K562 (cell line): ENCODE results near the gene NOS2. TPM values are rescaled to one million over a fixed set of nuclear protein-coding genes. Genes with fewer than 3 reads are reported as not detected.

ENCODE experiments used
- ATAC-seq: fragments of 200-7000 bp; cut with Tn5 transposase; 3 replicates; pipeline ENCODE4 v1.9.1; 2020; ENCODE audit warnings: moderate library complexity
- BruUV-seq: library from RNA; stranded (reverse); fragments of 400-500 nt; replicated peaks from 2 replicates; lab custom pipeline; 2021; lab: Mats Ljungman, UMichigan
- CTCF ChIA-PET: fragments of 300-600 bp; formaldehyde crosslinking; extraction: SDS; loops from one replicate; lab custom pipeline; 2021; ENCODE audit warnings: low intra/inter-chr PET ratio; lab: Yijun Ruan, JAX
- POLR2A ChIA-PET: fragments of 300-600, 350-650 bp; sonication (Branson Sonifier 250); formaldehyde crosslinking; extraction: SDS; loops from one replicate; lab custom pipeline; 2021; ENCODE audit warnings: antibody characterized with exemption, inconsistent platforms; lab: Yijun Ruan, JAX
- DNase-seq, 4 experiments: peaks; one replicate each; pipeline versions ENCODE4 v3.0.0 to v3.0.0-alpha.2; 2011 to 2018; ENCODE audit warnings: low spot score in 3 of 4, mixed read lengths in 3 of 4; ENCODE audit errors: extremely low read depth in 1 of 4
- FAIRE-seq: peaks from 2 replicates; lab custom pipeline; 2011; peaks lifted over from hg19 to GRCh38; lab: Jason Lieb, UNC
- H2AFZ ChIP-seq: 2 replicates; pipeline ENCODE4 v1.6.0; 2011; ENCODE audit warnings: low read depth, low read length, control low read depth, inconsistent platforms
- H3K27ac ChIP-seq: fragments of 200-600 bp; 3 replicates; pipeline ENCODE4 v1.8.0; 2011; ENCODE audit warnings: low read depth, mild to moderate bottlenecking, control low read depth, inconsistent platforms, low read length, moderate library complexity, mixed read lengths; ENCODE audit errors: extremely low read depth
- H3K27me3 ChIP-seq, 2 experiments: fragments of 300-600 bp in 1 of 2; 2 replicates in 1 of 2; 3 replicates in 1 of 2; pipeline versions ENCODE4 v1.6.0 to v1.8.0; 2011; ENCODE audit warnings: inconsistent platforms in 2 of 2, low read length in 2 of 2, mild to moderate bottlenecking in 1 of 2, mixed read lengths in 1 of 2, moderate library complexity in 1 of 2; ENCODE audit not compliant: control insufficient read depth in 2 of 2, insufficient read depth in 2 of 2
- H3K36me3 ChIP-seq: fragments of 300-600 bp; 3 replicates; pipeline ENCODE4 v1.8.0; 2011; ENCODE audit warnings: mild to moderate bottlenecking, low read length, inconsistent platforms; ENCODE audit not compliant: control insufficient read depth, insufficient read depth
- H3K4me1 ChIP-seq, 2 experiments: fragments of 200-600 bp in 1 of 2; replicated peaks in 1 of 2; 2 replicates in 1 of 2; 3 replicates in 1 of 2; pipeline versions ENCODE4 v1.5.1 to v1.8.0; 2011; ENCODE audit warnings: inconsistent platforms in 2 of 2, low read length in 2 of 2, mild to moderate bottlenecking in 1 of 2, mixed read lengths in 1 of 2, moderate library complexity in 1 of 2; ENCODE audit not compliant: control insufficient read depth in 2 of 2, insufficient read depth in 2 of 2
- H3K4me2 ChIP-seq: 2 replicates; pipeline ENCODE4 v1.6.1; 2011; ENCODE audit warnings: low read length, control low read depth, inconsistent platforms, mixed read lengths; ENCODE audit not compliant: insufficient read depth
- H3K4me3 ChIP-seq: fragments of 200-600 bp; sonication (generic), shearing (Covaris generic); 2 replicates; pipeline ENCODE4 v1.5.1; 2016; ENCODE audit warnings: control low read depth, inconsistent platforms
- H3K79me2 ChIP-seq: fragments of 200-600 bp; 3 replicates; pipeline ENCODE4 v1.8.0; 2011; ENCODE audit warnings: low read length, inconsistent platforms; ENCODE audit not compliant: control insufficient read depth, insufficient read depth
- H3K9ac ChIP-seq, 2 experiments: 2 replicates each; pipeline versions ENCODE4 v1.6.0 to v1.6.1; 2011; ENCODE audit warnings: low read depth in 2 of 2, low read length in 2 of 2, control low read depth in 1 of 2, inconsistent platforms in 1 of 2, mild to moderate bottlenecking in 1 of 2, mixed read lengths in 1 of 2; ENCODE audit not compliant: insufficient read depth in 1 of 2
- H3K9me1 ChIP-seq: one replicate; pipeline ENCODE4 v1.6.0; 2011; ENCODE audit warnings: inconsistent platforms, mild to moderate bottlenecking, low read length, moderate library complexity; ENCODE audit not compliant: control insufficient read depth, insufficient read depth
- H3K9me3 ChIP-seq: replicated peaks from 2 replicates; pipeline ENCODE4 v1.5.1; 2011; ENCODE audit warnings: low read depth, low read length, inconsistent platforms; ENCODE audit not compliant: control insufficient read depth, insufficient read depth
- H4K20me1 ChIP-seq: replicated peaks from 2 replicates; pipeline ENCODE4 v1.6.1; 2011; ENCODE audit warnings: low read length, inconsistent platforms, mixed read lengths; ENCODE audit not compliant: control insufficient read depth, insufficient read depth
- CAMTA2 ChIP-seq: fragments of 250-450 bp; sonication (Bioruptor Pico); conservative IDR thresholded peaks from 2 replicates; pipeline ENCODE4 v1.5.1; 2022
- CREM ChIP-seq: IDR thresholded peaks from 2 replicates; pipeline ENCODE4 v1.6.1; 2014; ENCODE audit warnings: antibody characterized with exemption, low read depth
- MEF2A ChIP-seq: IDR thresholded peaks from 2 replicates; pipeline ENCODE4 v1.6.1; 2011; ENCODE audit warnings: low read depth, mild to moderate bottlenecking, low read length, moderate library complexity; ENCODE audit not compliant: control insufficient read depth
- NCOA1 ChIP-seq: fragments of 450-650 bp; IDR thresholded peaks from 2 replicates; pipeline ENCODE4 v1.6.1; 2016; ENCODE audit warnings: low read depth
- PRPF4 ChIP-seq: fragments of 200-400 bp; formaldehyde crosslinking; IDR thresholded peaks from one replicate; pipeline ENCODE4 v1.6.1; 2017; ENCODE audit warnings: low read length, low read depth, mild to moderate bottlenecking; ENCODE audit not compliant: insufficient read depth, poor library complexity, severe bottlenecking
- RBM22 ChIP-seq: fragments of 200-400 bp; formaldehyde crosslinking; IDR thresholded peaks from 2 replicates; pipeline ENCODE4 v1.6.1; 2018; ENCODE audit warnings: low read length, low read depth; ENCODE audit not compliant: poor library complexity, severe bottlenecking
- RFX7 ChIP-seq: fragments of 250-450 bp; sonication (Bioruptor Pico); IDR thresholded peaks from 2 replicates; pipeline ENCODE4 v1.5.1; 2021; ENCODE audit warnings: mild to moderate bottlenecking
- SETDB1 ChIP-seq: IDR thresholded peaks from one replicate; pipeline ENCODE4 v1.6.1; 2012; ENCODE audit warnings: low read length, control low read depth, inconsistent platforms
- SMARCB1 ChIP-seq: IDR thresholded peaks from 2 replicates; pipeline ENCODE4 v1.6.1; 2011; ENCODE audit warnings: improper control_type of control experiment, low read depth; ENCODE audit not compliant: insufficient read length
- TAF1 ChIP-seq: IDR thresholded peaks from 2 replicates; pipeline ENCODE4 v1.6.1; 2011; ENCODE audit warnings: mild to moderate bottlenecking, low read length, moderate library complexity; ENCODE audit not compliant: insufficient read depth, control insufficient read depth, severe bottlenecking; ENCODE audit errors: extremely low read depth
- YY1 ChIP-seq, 3 experiments: IDR thresholded peaks; 2 replicates each; pipeline ENCODE4 v1.6.1; 2011; ENCODE audit warnings: low read length in 2 of 3, mild to moderate bottlenecking in 2 of 3, moderate library complexity in 2 of 3, borderline replicate concordance in 1 of 3, control low read depth in 1 of 3, low read depth in 1 of 3; ENCODE audit not compliant: insufficient read depth in 3 of 3, insufficient replicate concordance in 2 of 3, control insufficient read depth in 1 of 3, insufficient read length in 1 of 3; ENCODE audit errors: extremely low read depth in 1 of 3
- ZNF124 ChIP-seq: sonication (generic); formaldehyde crosslinking; IDR thresholded peaks from 2 replicates; pipeline ENCODE4 v1.8.1; 2022; ENCODE audit warnings: missing genetic modification reagents
- ZNF3 ChIP-seq: fragments of 250-450 bp; sonication (Bioruptor Pico); IDR thresholded peaks from 2 replicates; pipeline ENCODE4 v1.5.0; 2021; ENCODE audit warnings: mild to moderate bottlenecking, moderate library complexity
- ZNF507 ChIP-seq: conservative IDR thresholded peaks from 2 replicates; pipeline ENCODE4 v1.6.1; 2017; ENCODE audit warnings: missing genetic modification characterization, missing compliant biosample characterization
- WGBS: fragments of 100-300 bp; shearing (Covaris generic); methylation state at CpG from one replicate; pipeline ENCODE4 v1.1.6; 2016; ENCODE audit warnings: low coverage, mixed read lengths; ENCODE audit not compliant: insufficient coverage; ENCODE audit errors: missing lambda C conversion rate; 5-methylcytosine and 5-hydroxymethylcytosine counted together
- in situ Hi-C: fragments of 300-500 bp; cut with MboI; formaldehyde crosslinking; loops from 4 replicates; pipeline ENCODE4 v1.15.0; 2018; ENCODE audit warnings: inconsistent platforms, mixed read lengths
- intact Hi-C: fragments of 100-400 bp; cut with micrococcal nuclease; formaldehyde crosslinking; loops from 2 replicates; pipeline ENCODE4 v1.14.2; 2022
- polyA plus RNA-seq, 8 experiments: library from polyadenylated mRNA; depleted of rRNA in 4 of 8; stranded (reverse) in 5 of 8; unstranded in 3 of 8; fragments of >200 nt; fragmentation: Nextera tagmentation in 2 of 8; fragmentation: Illumina TruSeq in 1 of 8; extraction: Ambion mirVana in 2 of 8; extraction: Trizol in 1 of 8; gene quantifications; 2 replicates each; pipeline versions ENCODE4 v1.2.1 to v1.2.3, GENCODE V29; 2011 to 2014; ENCODE audit warnings: inconsistent platforms in 1 of 8, missing spikeins in 1 of 8
- total RNA-seq, 7 experiments: library from RNA; depleted of rRNA in 6 of 7; stranded (reverse); fragments of >200 nt in 6 of 7; fragmentation: Illumina TruSeq in 2 of 7; extraction: Trizol in 2 of 7; gene quantifications; 2 replicates each; pipeline versions ENCODE4 v1.2.1 to v1.2.3, GENCODE V29; 2011 to 2021; ENCODE audit warnings: low replicate concordance in 1 of 7
- TF ChIP-seq, protein P1 (sequence below): fragments of 250-450 bp; sonication (Bioruptor Pico); IDR thresholded peaks from 2 replicates; pipeline ENCODE4 v1.5.0; 2021

NOS2 gene
- total and polyA plus RNA-seq, 9 of the 15 experiments (the other 6 are each of a cell fraction or from before 2014, with no cell fraction given), result not detected

GRCh38 chr17:27824176-27824715 is 23.9 kb upstream of the NOS2 start:
- H2AFZ ChIP-seq, result no peak overlapping the region
- H4K20me1 ChIP-seq, result no peaks in the 10 kb centered on the region
- TF ChIP-seq ZNF3 (CRISPR knock-in tag) (no peak), ZNF507 (no peak), CREM (no peak), MEF2A (no peak), ZNF124 (no peak), CAMTA2 (CRISPR knock-in tag) (no peak), SMARCB1 (no peak), PRPF4 (no peak), NCOA1 (no peak), SETDB1 (no peak), RBM22 (no peak), RFX7 (no peak), TAF1 (no peak), YY1 (IDR thresholded peaks at IDR 0.05; ENCODE audit: borderline replicate concordance in 1 of 3, control insufficient read depth in 1 of 3, extremely low read depth in 1 of 3, insufficient read depth in 3 of 3, insufficient read length in 1 of 3, insufficient replicate concordance in 2 of 3, low read depth in 1 of 3, low read length in 2 of 3) (no peak)
- TF ChIP-seq, protein P1, sequence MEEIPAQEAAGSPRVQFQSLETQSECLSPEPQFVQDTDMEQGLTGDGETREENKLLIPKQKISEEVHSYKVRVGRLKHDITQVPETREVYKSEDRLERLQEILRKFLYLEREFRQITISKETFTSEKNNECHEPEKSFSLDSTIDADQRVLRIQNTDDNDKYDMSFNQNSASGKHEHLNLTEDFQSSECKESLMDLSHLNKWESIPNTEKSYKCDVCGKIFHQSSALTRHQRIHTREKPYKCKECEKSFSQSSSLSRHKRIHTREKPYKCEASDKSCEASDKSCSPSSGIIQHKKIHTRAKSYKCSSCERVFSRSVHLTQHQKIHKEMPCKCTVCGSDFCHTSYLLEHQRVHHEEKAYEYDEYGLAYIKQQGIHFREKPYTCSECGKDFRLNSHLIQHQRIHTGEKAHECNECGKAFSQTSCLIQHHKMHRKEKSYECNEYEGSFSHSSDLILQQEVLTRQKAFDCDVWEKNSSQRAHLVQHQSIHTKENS (CRISPR knock-in tag), result no peak
- no TSS peak for BruUV-seq
- ATAC-seq (no peak), FAIRE-seq (no peak), DNase-seq (no peak)
- no peaks in the 10 kb centered on the region for H3K79me2 ChIP-seq
- H3K27me3 ChIP-seq, result peaks cover 0 to 10% of the 10 kb centered on the region in 2 experiments; a peak in 2 of 5 replicates
- in situ Hi-C loops (no loop called here), intact Hi-C loops (no loop called here)
- no peaks in the 10 kb centered on the region for H3K36me3 ChIP-seq
- H3K27ac ChIP-seq, result no peak overlapping the region
- H3K4me3 ChIP-seq, result no peak overlapping the region
- WGBS, result 3% methylated on average over 3 of the region's 3 CpGs
- no peak overlapping the region for H3K4me2 ChIP-seq
- H3K4me1 ChIP-seq, result no peaks in the 10 kb centered on the region
- ChIA-PET POLR2A (no interaction called here), CTCF (no interaction called here)
- H3K9me1 ChIP-seq, result no peaks in the 10 kb centered on the region
- H3K9ac ChIP-seq, result no peak overlapping the region
- H3K9me3 ChIP-seq, result peaks cover 2% of the 10 kb centered on the region; the same call in 1 of the 2 replicates
